NT2/D1 (cell line): Measurements from ENCODE around the gene YJEFN3.
A peak's percentile ranks its signal among the peaks of the same experiment; 100 is the strongest.

ENCODE experiments used
- DNase-seq: peaks from one replicate; pipeline ENCODE4 v3.0.0-alpha.2; 2011; ENCODE audit warnings: low read depth, low spot score
- H3K27me3 ChIP-seq: 2 replicates; pipeline ENCODE4 v1.6.0; 2011; ENCODE audit warnings: mild to moderate bottlenecking; ENCODE audit not compliant: insufficient read length, insufficient read depth
- H3K36me3 ChIP-seq: 2 replicates; pipeline ENCODE4 v1.6.1; 2011; ENCODE audit warnings: mild to moderate bottlenecking, low read length, mixed read lengths; ENCODE audit not compliant: insufficient read depth, insufficient read length
- H3K4me1 ChIP-seq: 2 replicates; pipeline ENCODE4 v1.5.1; 2011; ENCODE audit not compliant: insufficient read depth, insufficient read length
- H3K4me3 ChIP-seq: 2 replicates; pipeline ENCODE4 v1.5.1; 2011; ENCODE audit warnings: low read depth; ENCODE audit not compliant: insufficient read length
- H3K9ac ChIP-seq: 2 replicates; pipeline ENCODE4 v1.6.0; 2011; ENCODE audit warnings: low read depth; ENCODE audit not compliant: insufficient read length
- H3K9me3 ChIP-seq: 2 replicates; pipeline ENCODE4 v1.5.1; 2011; ENCODE audit warnings: mild to moderate bottlenecking, low read length; ENCODE audit not compliant: insufficient read depth
- SUZ12 ChIP-seq: IDR thresholded peaks from 2 replicates; pipeline ENCODE4 v1.6.1; 2011; ENCODE audit not compliant: insufficient read length, insufficient read depth; ENCODE audit errors: extremely low read depth
- YY1 ChIP-seq: IDR thresholded peaks from 2 replicates; pipeline ENCODE4 v1.6.1; 2011; ENCODE audit not compliant: insufficient read length, insufficient read depth
- ZNF274 ChIP-seq: IDR thresholded peaks from 2 replicates; pipeline ENCODE4 v1.6.1; 2011; ENCODE audit warnings: mild to moderate bottlenecking, low read depth, low read length

Gene YJEFN3

DNA sequence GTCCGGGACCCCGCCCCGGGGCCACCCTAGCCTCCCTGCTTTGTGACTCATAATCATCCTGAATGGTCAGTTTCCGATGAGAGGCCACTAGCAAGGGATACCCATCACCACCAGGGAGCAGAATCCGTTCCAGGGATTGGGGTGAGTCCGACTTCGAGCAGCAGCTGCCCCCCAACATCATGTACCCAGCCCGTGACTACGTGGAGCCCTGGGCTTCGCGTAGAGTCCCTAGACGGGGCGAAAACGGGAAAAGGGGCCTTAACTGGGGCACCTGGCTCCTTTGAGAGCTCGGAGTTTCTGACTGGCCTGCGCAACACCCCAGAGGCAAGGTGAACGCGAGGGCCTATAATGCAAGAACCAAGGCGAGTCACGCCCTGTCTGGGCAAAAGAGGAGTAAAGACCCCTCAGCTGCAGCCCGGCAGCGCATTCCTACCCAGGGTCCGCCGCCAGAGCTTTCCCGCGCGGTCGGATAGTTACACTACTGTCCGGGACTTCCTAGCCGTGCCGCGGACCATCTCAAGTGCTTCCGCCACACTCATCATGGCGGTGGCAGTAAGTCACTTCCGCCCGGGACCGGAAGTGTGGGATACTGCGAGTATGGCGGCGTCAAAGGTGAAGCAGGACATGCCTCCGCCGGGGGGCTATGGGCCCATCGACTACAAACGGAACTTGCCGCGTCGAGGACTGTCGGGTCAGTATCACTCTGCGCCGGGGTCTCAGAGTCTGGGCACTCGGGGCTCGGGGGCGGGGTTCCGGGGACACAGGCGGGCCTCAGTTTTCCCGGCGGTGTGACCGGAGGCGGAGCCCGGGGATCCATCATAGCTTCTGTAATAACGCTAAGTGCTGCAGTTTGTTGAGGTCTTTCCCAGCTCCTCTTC lies 12.8 kb upstream of the YJEFN3 start, which contains the start of gene NDUFA13:
Gene NDUFA13, plus strand, starts transcription at position 584 of the 878 bp plus-strand sequence. Its CDS starts 14 bp downstream, at position 598.
- Histone ChIP-seq H3K36me3 (peaks cover 37% of the 10 kb centered on the region), H3K9ac (peak within 1 kb of the TSS; percentile 80)
- no peak for TF ChIP-seq ZNF274
- TF ChIP-seq YY1: peak; percentile 99

DNA sequence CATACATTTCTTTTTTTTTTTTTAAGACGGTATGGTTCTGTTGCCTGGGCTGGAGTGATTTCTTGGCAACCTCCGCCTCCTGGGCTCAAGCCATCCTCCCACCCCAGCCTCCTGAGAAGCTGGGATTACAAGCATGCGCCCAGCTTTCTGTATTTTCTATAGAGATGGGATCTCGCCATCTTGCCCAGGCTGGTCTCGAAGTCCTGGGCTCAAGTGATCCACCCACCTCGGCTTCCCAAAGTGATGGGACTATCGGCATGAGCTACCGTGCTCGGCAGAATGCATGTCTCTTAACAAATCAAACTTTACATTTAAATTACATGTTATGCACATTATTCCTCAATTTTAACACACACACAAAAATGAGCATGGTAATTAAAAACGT lies 11.5 kb upstream of the YJEFN3 start:
- no peak for DNase-seq
- H3K4me1 ChIP-seq: peaks cover 15% of the 10 kb centered on the region
- H3K9ac ChIP-seq: no peak overlapping the region
- H3K9me3 ChIP-seq: no peaks in the 10 kb centered on the region
- peaks cover 40% of the 10 kb centered on the region for H3K36me3 ChIP-seq
- H3K27me3 ChIP-seq: no peaks in the 10 kb centered on the region
- TF ChIP-seq YY1: no peak
- no peak for TF ChIP-seq SUZ12
- no peak for TF ChIP-seq ZNF274
- H3K4me3 ChIP-seq: peak overlapping the region; percentile 75

More for the DNA sequence above, 12.8 kb upstream of the YJEFN3 start, which contains the start of gene NDUFA13:
- Histone ChIP-seq H3K4me1 (peaks cover 15% of the 10 kb centered on the region), H3K27me3 (no peaks in the 10 kb centered on the region), H3K4me3 (peak within 1 kb of the TSS; percentile 75), H3K9me3 (no peaks in the 10 kb centered on the region)
- DNase-seq: peak; percentile 93

DNA sequence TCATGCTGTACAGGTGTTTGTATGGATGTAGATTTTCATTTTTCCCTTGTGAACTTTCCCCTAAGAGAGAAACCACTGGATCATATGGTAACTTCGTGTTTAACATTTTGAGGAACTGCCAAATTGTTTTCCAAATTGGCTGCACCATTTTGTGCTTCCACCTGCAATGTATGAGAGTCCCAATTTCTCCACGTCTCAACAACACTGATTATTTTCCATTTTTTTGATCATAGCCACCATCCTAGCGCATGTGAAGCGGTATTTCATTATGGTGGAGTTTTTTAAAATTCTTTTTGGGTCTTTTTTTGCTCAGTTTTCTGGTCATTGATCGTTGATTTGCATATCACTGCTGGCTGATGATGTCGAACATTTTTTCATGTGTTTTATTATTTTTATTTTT lies 7.7 kb upstream of the YJEFN3 start:
- Histone ChIP-seq H3K9me3 (no peaks in the 10 kb centered on the region), H3K9ac (no peak overlapping the region), H3K27me3 (no peaks in the 10 kb centered on the region), H3K36me3 (peaks cover 52% of the 10 kb centered on the region), H3K4me3 (no peak overlapping the region), H3K4me1 (peaks cover 16% of the 10 kb centered on the region)
- DNase-seq: no peak
- TF ChIP-seq SUZ12: no peak
- TF ChIP-seq YY1: no peak
- no peak for TF ChIP-seq ZNF274

DNA sequence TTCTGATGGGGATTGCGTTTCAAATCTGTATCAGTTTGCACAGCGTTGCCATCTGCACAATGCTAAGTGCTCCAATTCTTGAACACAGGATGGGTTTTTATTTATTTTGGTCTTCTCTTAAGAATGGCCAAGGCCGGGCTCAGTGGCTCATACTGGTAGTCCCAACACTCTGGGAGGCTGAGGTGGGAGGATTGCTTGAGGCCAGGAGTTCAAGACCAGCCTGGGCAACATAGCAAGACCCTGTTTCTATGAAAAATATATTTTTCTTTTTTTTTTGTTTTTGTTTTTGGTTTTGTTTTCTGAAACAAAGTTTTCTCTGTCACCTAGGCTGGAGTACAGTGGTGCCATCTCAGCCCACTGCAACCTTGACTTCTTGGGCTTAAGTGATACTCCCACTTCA lies 5.5 kb upstream of the YJEFN3 start:
- Histone ChIP-seq H3K27me3 (no peaks in the 10 kb centered on the region), H3K9me3 (no peaks in the 10 kb centered on the region), H3K4me1 (peaks cover 18% of the 10 kb centered on the region), H3K4me3 (no peak overlapping the region), H3K9ac (no peak overlapping the region), H3K36me3 (peaks cover 63% of the 10 kb centered on the region)
- TF ChIP-seq YY1: no peak
- TF ChIP-seq SUZ12: no peak
- TF ChIP-seq ZNF274: no peak
- DNase-seq: no peak

- DNase-seq: no peak
- H3K36me3 ChIP-seq: peaks cover 65% of the 10 kb centered on the region
- peaks cover 21% of the 10 kb centered on the region for H3K4me1 ChIP-seq
- H3K4me3 ChIP-seq: no peak overlapping the region
- no peaks in the 10 kb centered on the region for H3K27me3 ChIP-seq
- no peak overlapping the region for H3K9ac ChIP-seq
- no peak for TF ChIP-seq ZNF274
- no peak for TF ChIP-seq YY1
- no peak for TF ChIP-seq SUZ12
- H3K9me3 ChIP-seq: no peaks in the 10 kb centered on the region
Observed at GRCh38 chr19:19524053-19524452, 4.7 kb upstream of the YJEFN3 start.

DNA sequence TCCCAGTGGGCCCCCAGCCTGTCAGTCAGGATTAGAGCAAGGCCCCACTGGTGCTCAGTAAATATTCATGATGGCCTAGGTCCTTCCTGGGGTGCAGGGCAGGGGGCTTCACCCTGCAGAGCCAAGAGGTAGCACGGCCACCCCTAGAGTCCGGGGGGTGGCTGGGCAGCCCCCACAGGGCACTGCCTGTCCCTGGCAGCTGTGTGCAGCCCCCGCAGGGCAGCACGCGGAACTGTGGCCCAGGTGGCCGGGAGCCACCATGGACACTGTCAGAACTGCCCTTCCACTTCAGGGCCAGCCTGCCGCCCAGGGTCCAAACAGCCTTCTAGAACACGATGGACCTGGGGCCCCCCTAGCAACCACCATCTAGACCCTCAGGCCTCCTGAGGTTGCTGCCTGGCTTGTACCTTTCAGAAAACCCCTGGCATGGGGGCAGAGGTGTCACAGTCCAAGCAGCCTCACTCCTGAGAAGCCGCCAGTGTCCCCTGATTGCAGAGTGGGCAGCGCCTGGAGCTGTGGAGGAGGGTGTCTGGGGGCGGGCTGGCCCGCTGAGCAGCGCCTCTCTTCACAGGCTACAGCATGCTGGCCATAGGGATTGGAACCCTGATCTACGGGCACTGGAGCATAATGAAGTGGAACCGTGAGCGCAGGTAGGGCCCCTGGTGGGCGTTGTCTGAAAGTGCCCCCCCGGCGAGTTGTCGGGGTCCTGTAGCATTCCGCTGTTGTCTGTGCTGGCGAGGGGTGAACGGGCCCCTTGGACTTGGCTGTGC lies 2.9 kb upstream of the YJEFN3 start:
- TF ChIP-seq SUZ12: no peak
- no peak for TF ChIP-seq ZNF274
- TF ChIP-seq YY1: no peak
- Histone ChIP-seq H3K27me3 (no peaks in the 10 kb centered on the region), H3K4me1 (peaks cover 32% of the 10 kb centered on the region), H3K4me3 (no peak overlapping the region), H3K36me3 (peaks cover 64% of the 10 kb centered on the region), H3K9me3 (no peaks in the 10 kb centered on the region), H3K9ac (peak overlapping the region; percentile 36)
- no peak for DNase-seq
